Lung (tissue), 12 donors: ENCODE data around the gene PEX14. TPM values are rescaled to one million over a fixed set of nuclear protein-coding genes. Genes with fewer than 3 reads are reported as not detected.

ENCODE experiments used
- ATAC-seq: fragments of 200-7000 bp; cut with Tn5 transposase; one replicate; pipeline ENCODE4 v1.9.1; 2020; ENCODE audit warnings: moderate number of reproducible peaks; ENCODE audit not compliant: insufficient read depth, low FRiP score
- DNase-seq, 3 donors: peaks; one replicate each; pipeline ENCODE4 v3.0.0-alpha.2; 2013 to 2017
- H3K27ac ChIP-seq, 2 donors: one replicate each; pipeline ENCODE4 v1.5.1; 2013; ENCODE audit warnings: mild to moderate bottlenecking in 2 of 2, moderate library complexity in 2 of 2, control low read depth in 1 of 2, inconsistent platforms in 1 of 2, low read depth in 1 of 2, low read length in 1 of 2
- H3K27me3 ChIP-seq, 3 donors: one replicate each; pipeline ENCODE4 v1.5.1; 2013; ENCODE audit warnings: low read length in 2 of 3; ENCODE audit not compliant: control insufficient read depth in 3 of 3, insufficient read depth in 3 of 3
- H3K36me3 ChIP-seq, 4 donors: one replicate each; pipeline ENCODE4 v1.5.1; 2013; ENCODE audit warnings: low read length in 4 of 4, mild to moderate bottlenecking in 1 of 4, moderate library complexity in 1 of 4; ENCODE audit not compliant: control insufficient read depth in 4 of 4, insufficient read depth in 4 of 4
- H3K4me1 ChIP-seq, 5 donors: one replicate each; pipeline ENCODE4 v1.5.1; 2013; ENCODE audit warnings: low read length in 5 of 5, mild to moderate bottlenecking in 2 of 5, moderate library complexity in 1 of 5; ENCODE audit not compliant: control insufficient read depth in 5 of 5, insufficient read depth in 5 of 5
- H3K4me3 ChIP-seq: one replicate; pipeline ENCODE4 v1.5.1; 2013; ENCODE audit warnings: mild to moderate bottlenecking, control low read depth, moderate library complexity
- H3K9ac ChIP-seq, 2 donors: one replicate each; pipeline ENCODE4 v1.5.1; 2013; ENCODE audit warnings: low read length in 2 of 2, control low read depth in 1 of 2; ENCODE audit not compliant: insufficient read depth in 1 of 2
- H3K9me3 ChIP-seq, 4 donors: one replicate each; pipeline ENCODE4 v1.5.1; 2013; ENCODE audit warnings: low read length in 3 of 4, mild to moderate bottlenecking in 1 of 4, moderate library complexity in 1 of 4; ENCODE audit not compliant: control insufficient read depth in 4 of 4, insufficient read depth in 3 of 4
- WGBS, 2 donors: extraction: QIAGEN DNeasy Blood & Tissue Kit; methylation state at CpG; one replicate each; pipeline ENCODE4 v1.1.7; 2013; 5-methylcytosine and 5-hydroxymethylcytosine counted together
- polyA plus RNA-seq, 2 donors: library from polyadenylated mRNA; stranded (reverse); fragments of 200-250 nt; gene quantifications; one replicate each; pipeline ENCODE4 v1.2.1, GENCODE V29; 2013
- total RNA-seq, 2 donors: library from RNA; depleted of rRNA in 1 of 2; stranded (reverse); fragments of >200 nt in 1 of 2; gene quantifications; one replicate each; pipeline ENCODE4 v1.2.1, GENCODE V29; 2014 to 2021
- TF ChIP-seq, protein P1 (sequence below): IDR thresholded peaks from 2 replicates; pipeline ENCODE4 v1.5.1; 2012; ENCODE audit warnings: mild to moderate bottlenecking; ENCODE audit errors: control extremely low read depth, extremely low read depth
- donor health status: control.
- donor health status: control.
- donor health status: Bipolar disorder and iron deficiency.
- donor health status: healthy.
- donor health status: DM: yes; HTN: yes; CAD: no.

PEX14 gene
- total and polyA plus RNA-seq, 4 donors, result 18.1 to 29.2 (median 20.8) TPM

DNA sequence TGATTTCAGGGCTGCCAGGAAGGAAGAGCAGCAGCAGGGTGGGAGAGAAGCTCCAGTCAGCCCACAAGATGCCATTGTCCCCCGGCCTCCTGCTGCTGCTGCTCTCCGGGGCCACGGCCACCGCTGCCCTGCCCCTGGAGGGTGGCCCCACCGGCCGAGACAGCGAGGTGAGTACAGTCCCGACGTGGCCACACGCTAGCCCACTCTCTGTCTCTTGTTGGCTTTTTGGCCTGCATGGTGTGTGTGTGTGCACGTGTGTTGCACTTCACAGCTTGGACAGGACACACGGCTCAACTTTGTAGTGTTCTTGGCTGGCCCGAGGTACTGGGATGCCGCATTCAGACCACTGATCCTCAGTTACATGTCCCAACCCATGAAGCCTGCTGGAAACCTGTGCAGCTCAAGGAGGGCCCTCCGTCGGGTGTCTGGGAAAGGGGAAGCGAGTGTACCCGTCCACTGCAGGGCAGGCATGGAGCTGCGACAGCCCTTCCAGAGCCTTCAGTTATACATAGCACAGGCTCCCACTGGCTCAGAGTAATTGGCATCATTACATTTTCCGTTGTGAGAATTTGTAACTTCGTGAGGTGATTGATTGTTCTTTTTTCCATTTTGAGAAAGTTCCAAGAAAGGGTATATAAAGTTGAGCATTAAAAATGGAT is 24.5 kb upstream of the PEX14 start:
- TF ChIP-seq, protein P1, sequence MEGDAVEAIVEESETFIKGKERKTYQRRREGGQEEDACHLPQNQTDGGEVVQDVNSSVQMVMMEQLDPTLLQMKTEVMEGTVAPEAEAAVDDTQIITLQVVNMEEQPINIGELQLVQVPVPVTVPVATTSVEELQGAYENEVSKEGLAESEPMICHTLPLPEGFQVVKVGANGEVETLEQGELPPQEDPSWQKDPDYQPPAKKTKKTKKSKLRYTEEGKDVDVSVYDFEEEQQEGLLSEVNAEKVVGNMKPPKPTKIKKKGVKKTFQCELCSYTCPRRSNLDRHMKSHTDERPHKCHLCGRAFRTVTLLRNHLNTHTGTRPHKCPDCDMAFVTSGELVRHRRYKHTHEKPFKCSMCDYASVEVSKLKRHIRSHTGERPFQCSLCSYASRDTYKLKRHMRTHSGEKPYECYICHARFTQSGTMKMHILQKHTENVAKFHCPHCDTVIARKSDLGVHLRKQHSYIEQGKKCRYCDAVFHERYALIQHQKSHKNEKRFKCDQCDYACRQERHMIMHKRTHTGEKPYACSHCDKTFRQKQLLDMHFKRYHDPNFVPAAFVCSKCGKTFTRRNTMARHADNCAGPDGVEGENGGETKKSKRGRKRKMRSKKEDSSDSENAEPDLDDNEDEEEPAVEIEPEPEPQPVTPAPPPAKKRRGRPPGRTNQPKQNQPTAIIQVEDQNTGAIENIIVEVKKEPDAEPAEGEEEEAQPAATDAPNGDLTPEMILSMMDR, result no peak
- ATAC-seq (no peak), DNase-seq (no peak)
- Histone ChIP-seq H3K4me1 (peaks cover 0 to 18% (median 0%) of the 10 kb centered on the region in 5 donors), H3K9me3 (peaks cover 0 to 3% (median 0%) of the 10 kb centered on the region in 4 donors), H3K27ac (no peak overlapping the region), H3K9ac (no peak overlapping the region), H3K27me3 (no peaks in the 10 kb centered on the region), H3K4me3 (no peak overlapping the region), H3K36me3 (no peaks in the 10 kb centered on the region)
- 87 to 90% methylated on average over 21 of the region's 21 CpGs for WGBS, 2 donors

DNA sequence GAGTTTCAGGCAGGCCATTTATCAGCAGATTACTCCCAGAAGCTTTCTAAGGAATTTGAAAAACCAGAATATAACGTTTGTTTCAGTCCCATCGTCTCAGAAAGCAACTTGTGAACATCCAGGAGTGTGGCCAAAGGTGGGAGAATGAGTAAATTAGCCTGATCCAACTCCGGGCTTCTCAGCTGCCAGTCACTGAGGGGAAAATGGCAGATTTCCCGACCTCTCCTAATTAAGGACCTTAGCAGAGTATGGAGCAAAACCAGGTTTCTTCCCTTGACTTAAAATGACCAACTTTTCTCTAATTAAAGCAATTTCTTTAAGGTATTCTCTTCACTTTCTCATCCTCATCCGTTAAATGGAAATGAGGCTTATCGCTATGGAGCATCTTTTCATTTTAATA is 23.9 kb upstream of the PEX14 start:
- H3K9ac ChIP-seq, result no peak overlapping the region
- no peak overlapping the region for H3K4me3 ChIP-seq
- no peak for DNase-seq
- no peaks in the 10 kb centered on the region for H3K27me3 ChIP-seq
- WGBS, 2 donors, result 59 to 71% methylated on average over 6 of the region's 6 CpGs
- ATAC-seq, result no peak
- H3K27ac ChIP-seq, result no peak overlapping the region
- H3K36me3 ChIP-seq, result no peaks in the 10 kb centered on the region
- peaks cover 0 to 3% (median 0%) of the 10 kb centered on the region in 4 donors for H3K9me3 ChIP-seq
- peaks cover 0 to 18% (median 0%) of the 10 kb centered on the region in 5 donors for H3K4me1 ChIP-seq
- TF ChIP-seq, protein P1, result no peak

DNA sequence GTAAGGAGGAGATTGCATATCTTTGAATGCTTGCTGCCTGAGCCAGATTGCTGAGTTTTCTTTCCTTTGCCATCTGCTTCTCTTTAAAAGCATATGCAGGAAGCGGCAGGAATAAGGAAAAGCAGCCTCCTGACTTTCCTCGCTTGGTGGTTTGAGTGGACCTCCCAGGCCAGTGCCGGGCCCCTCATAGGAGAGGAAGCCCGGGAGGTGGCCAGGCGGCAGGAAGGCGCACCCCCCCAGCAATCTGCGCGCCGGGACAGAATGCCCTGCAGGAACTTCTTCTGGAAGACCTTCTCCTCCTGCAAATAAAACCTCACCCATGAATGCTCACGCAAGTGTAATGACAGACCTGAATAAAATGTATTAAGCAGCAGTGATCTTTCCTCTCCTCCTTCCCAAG is 23.5 kb upstream of the PEX14 start:
- Histone ChIP-seq H3K9ac (no peak overlapping the region), H3K27me3 (no peaks in the 10 kb centered on the region), H3K36me3 (no peaks in the 10 kb centered on the region), H3K27ac (no peak overlapping the region), H3K4me1 (peaks cover 0 to 18% (median 0%) of the 10 kb centered on the region in 5 donors), H3K4me3 (no peak overlapping the region), H3K9me3 (peaks cover 0 to 3% (median 0%) of the 10 kb centered on the region in 4 donors)
- no peak for ATAC-seq
- WGBS, 2 donors, result 9 to 10% methylated on average over 10 of the region's 10 CpGs
- TF ChIP-seq, protein P1, result no peak
- DNase-seq, result peak in 2 of 3 donors; percentile 34 to 61
